Activated CD4-positive, alpha-beta T cell treated with anti-CD3 and anti-CD28 coated beads, Interleukin-2, amount 50 U/mL, for 4 hours (primary cell): Measurements from ENCODE around the gene PIK3C2G.

Experiments
- DNase-seq, 2 experiments: peaks; one replicate each; pipeline ENCODE4 v3.0.0-alpha.2; 2020

The PIK3C2G gene

GRCh38 chr12:18578191-18578590 is 316.9 kb downstream of the PIK3C2G start:
- DNase-seq, result no peak

- DNase-seq, result no peak
These were observed 319.0 kb downstream of the PIK3C2G start for GRCh38 chr12:18580291-18580690.

GRCh38 chr12:18580706-18581105 is 319.4 kb downstream of the PIK3C2G start:
- DNase-seq, result no peak

- DNase-seq, result no peak
These were observed 320.1 kb downstream of the PIK3C2G start for GRCh38 chr12:18581232-18581962.

GRCh38 chr12:18583655-18584054 is 322.3 kb downstream of the PIK3C2G start:
- DNase-seq, result no peak

GRCh38 chr12:18586581-18586980 is 325.3 kb downstream of the PIK3C2G start:
- DNase-seq, result no peak

GRCh38 chr12:18589316-18589715 is 328.0 kb downstream of the PIK3C2G start:
- DNase-seq, result no peak

GRCh38 chr12:18591473-18591872 is 330.2 kb downstream of the PIK3C2G start:
- no peak for DNase-seq

- DNase-seq, result no peak
These were observed 334.1 kb downstream of the PIK3C2G start for GRCh38 chr12:18595412-18595811.

- no peak for DNase-seq
These were observed 340.6 kb downstream of the PIK3C2G start for GRCh38 chr12:18601962-18602361.

GRCh38 chr12:18612971-18613370 is 351.7 kb downstream of the PIK3C2G start:
- DNase-seq, result no peak

- DNase-seq, result no peak
These were observed 359.7 kb downstream of the PIK3C2G start for GRCh38 chr12:18620986-18621385.

- DNase-seq, result no peak
These were observed 368.1 kb downstream of the PIK3C2G start for GRCh38 chr12:18629445-18629844.

- no peak for DNase-seq
These were observed 368.6 kb downstream of the PIK3C2G start for GRCh38 chr12:18629916-18630315.

- DNase-seq, result no peak
These were observed 370.0 kb downstream of the PIK3C2G start for GRCh38 chr12:18631339-18631738.

- DNase-seq, result no peak
These were observed 371.5 kb downstream of the PIK3C2G start for GRCh38 chr12:18632848-18633247.

- DNase-seq, result no peak
These were observed 373.1 kb downstream of the PIK3C2G start for GRCh38 chr12:18634382-18634781.

- no peak for DNase-seq
These were observed 379.1 kb downstream of the PIK3C2G start for GRCh38 chr12:18640321-18640955.

GRCh38 chr12:18643681-18644080 is 382.4 kb downstream of the PIK3C2G start:
- DNase-seq, result no peak

GRCh38 chr12:18644564-18644963 is 383.2 kb downstream of the PIK3C2G start:
- DNase-seq, result no peak

GRCh38 chr12:18646286-18646890 is 385.1 kb downstream of the PIK3C2G start:
- no peak for DNase-seq

GRCh38 chr12:18651525-18651924 is 390.2 kb downstream of the PIK3C2G start:
- DNase-seq, result no peak

GRCh38 chr12:18652596-18652995 is 391.3 kb downstream of the PIK3C2G start:
- DNase-seq, result no peak

GRCh38 chr12:18653465-18653864 is 392.1 kb downstream of the PIK3C2G start:
- no peak for DNase-seq
